Heart right ventricle (tissue), 16 donors: Measurements from ENCODE around the gene UFSP2. TPM values are rescaled to one million over a fixed set of nuclear protein-coding genes. Genes with fewer than 3 reads are reported as not detected.

ENCODE experiments used
- ATAC-seq, 8 donors: fragments of 200-7000 bp; cut with Tn5 transposase; one replicate each; pipeline ENCODE4 v1.9.1; 2020; ENCODE audit warnings: mild to moderate bottlenecking in 8 of 8, moderate library complexity in 8 of 8, moderate number of reproducible peaks in 1 of 8
- DNase-seq, 2 donors: peaks; one replicate each; pipeline ENCODE4 v3.0.0-alpha.2; 2020
- H3K27ac ChIP-seq, 10 donors: fragments of 200-600 bp; sonication (generic) in 2 of 10; one replicate each; pipeline versions ENCODE4 v1.5.0 to v1.8.0; 2020 to 2022; ENCODE audit warnings: mild to moderate bottlenecking in 3 of 10
- H3K27me3 ChIP-seq, 7 donors: fragments of 200-600 bp; one replicate each; pipeline ENCODE4 v1.8.0; 2021 to 2022; ENCODE audit warnings: mild to moderate bottlenecking in 2 of 7
- H3K36me3 ChIP-seq, 9 donors: fragments of 200-600 bp; sonication (generic) in 1 of 9; one replicate each; pipeline versions ENCODE4 v1.5.0 to v1.8.0; 2020 to 2022; ENCODE audit warnings: mild to moderate bottlenecking in 2 of 9
- H3K4me1 ChIP-seq, 9 donors: fragments of 200-600 bp; sonication (generic) in 1 of 9; one replicate each; pipeline versions ENCODE4 v1.5.0 to v1.8.0; 2020 to 2022; ENCODE audit warnings: mild to moderate bottlenecking in 4 of 9
- H3K4me3 ChIP-seq, 10 donors: fragments of 200-600 bp; sonication (generic) in 2 of 10; one replicate each; pipeline versions ENCODE4 v1.5.0 to v1.8.0; 2020 to 2022; ENCODE audit warnings: mild to moderate bottlenecking in 7 of 10, moderate library complexity in 2 of 10
- H3K9me3 ChIP-seq, 11 donors: fragments of 200-600 bp in 10 of 11; sonication (generic) in 2 of 11; one replicate each; pipeline versions ENCODE4 v1.5.0 to v1.8.0; 2013 to 2022; ENCODE audit warnings: mild to moderate bottlenecking in 2 of 11, control low read depth in 1 of 11, moderate library complexity in 1 of 11
- CTCF ChIP-seq, 9 donors: fragments of 200-600 bp; sonication (generic) in 2 of 9; IDR thresholded peaks; one replicate each; pipeline versions ENCODE4 v1.5.0 to v1.8.0; 2021 to 2022; ENCODE audit warnings: antibody characterized with exemption in 9 of 9, mild to moderate bottlenecking in 5 of 9, moderate library complexity in 1 of 9
- WGBS, 2 donors: extraction: QIAGEN DNeasy Blood & Tissue Kit; methylation state at CpG; one replicate each; pipeline ENCODE4 v1.1.7; 2013; ENCODE audit warnings: inconsistent platforms in 1 of 2; 5-methylcytosine and 5-hydroxymethylcytosine counted together
- intact Hi-C, 10 donors: fragments of 100-400 bp; cut with DNase I; formaldehyde crosslinking; loops; one replicate each; pipeline versions ENCODE4 v1.11.1 to v1.14.2; 2022
- long read RNA-seq, 3 donors: library from polyadenylated mRNA; unstranded; transcript quantifications; one replicate each; pipeline ENCODE4 v2.0.0, GENCODE V29; 2020 to 2021
- polyA plus RNA-seq, 2 donors: library from polyadenylated mRNA; stranded (reverse); fragments of 200-250 nt; gene quantifications; one replicate each; pipeline ENCODE4 v1.2.3, GENCODE V29; 2013
- total RNA-seq, 10 donors: library from RNA; stranded (reverse); fragmentation: NEBNext Ultra II Directional in 3 of 10; extraction: Animal tissue kit (Norgen Biotek cat#: 25700) in 3 of 10; gene quantifications; one replicate each; pipeline versions ENCODE4 v1.2.1 to v1.2.4, GENCODE V29; 2021 to 2023
- donor health status: Arrhythmogenic right ventricular cardiomyopathy.
- donor health status: ischemic (EF 13 %, LVEDD 7.1; RV severe dilation, severe dysfunction).
- donor health status: healthy with polysubstance abuse.
- donor health status: DM: no; HTN: yes; CAD: no.
- donor health status: DM: no; HTN: no; CAD: no.
- donor health status: ischemic (EF 25% LVEDD 6.9; RV normal size, moderate dysfunction).
- donor health status: ischemic (EF 25% LVEDD 5.7; RV mildly dilated, moderate dysfunction).
- donor health status: healthy.
- donor health status: DM: yes; HTN: yes; CAD: no.
- donor health status: Ischemic cardiomyopathy.
- donor health status: ischemic (EF 35%, LVEDD 5.7; RV mildly dilated, moderate dysfunction).
- donor health status: nonischemic (EF 11% LVEDD 7.7; RV severe dilation, severe dysfunction).
- donor health status: DM: yes; HTN: yes; CAD: no.
- donor health status: PGD.
- donor health status: ischemic (EF 29% LVEDD 5.4; RV normal size, mild dysfunction).
- donor health status: nonischemic (EF 23%, LVEDD 6.1; RV moderate dilation, normal function).

Gene UFSP2, protein sequence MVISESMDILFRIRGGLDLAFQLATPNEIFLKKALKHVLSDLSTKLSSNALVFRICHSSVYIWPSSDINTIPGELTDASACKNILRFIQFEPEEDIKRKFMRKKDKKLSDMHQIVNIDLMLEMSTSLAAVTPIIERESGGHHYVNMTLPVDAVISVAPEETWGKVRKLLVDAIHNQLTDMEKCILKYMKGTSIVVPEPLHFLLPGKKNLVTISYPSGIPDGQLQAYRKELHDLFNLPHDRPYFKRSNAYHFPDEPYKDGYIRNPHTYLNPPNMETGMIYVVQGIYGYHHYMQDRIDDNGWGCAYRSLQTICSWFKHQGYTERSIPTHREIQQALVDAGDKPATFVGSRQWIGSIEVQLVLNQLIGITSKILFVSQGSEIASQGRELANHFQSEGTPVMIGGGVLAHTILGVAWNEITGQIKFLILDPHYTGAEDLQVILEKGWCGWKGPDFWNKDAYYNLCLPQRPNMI
- total RNA-seq (10 to 100 TPM; 29.4 to 52.4 (median 43.7) TPM), polyA plus RNA-seq (10 to 100 TPM; 16.5 to 28.6 TPM)
- long read RNA-seq, donor 1, transcript UFSP2-201 (12 exons, 1,630 nt) = major isoform, 31 of 38 reads
- long read RNA-seq, donor 1, partial matches to known transcripts = 5 of 38 reads
- long read RNA-seq, donor 1, other reads (novel, unspliced or antisense) = 2 of 38 reads
- long read RNA-seq, donor 2, transcript UFSP2-201 (12 exons, 1,630 nt) = major isoform, 66 of 71 reads
- long read RNA-seq, donor 2, partial matches to known transcripts = 2 of 71 reads
- long read RNA-seq, donor 2, other reads (novel, unspliced or antisense) = 3 of 71 reads
- long read RNA-seq, donor 3, transcript UFSP2-201 (12 exons, 1,630 nt) = major isoform, 75 of 87 reads
- long read RNA-seq, donor 3, partial matches to known transcripts = 2 of 87 reads
- long read RNA-seq, donor 3, other reads (novel, unspliced or antisense) = 10 of 87 reads

DNA sequence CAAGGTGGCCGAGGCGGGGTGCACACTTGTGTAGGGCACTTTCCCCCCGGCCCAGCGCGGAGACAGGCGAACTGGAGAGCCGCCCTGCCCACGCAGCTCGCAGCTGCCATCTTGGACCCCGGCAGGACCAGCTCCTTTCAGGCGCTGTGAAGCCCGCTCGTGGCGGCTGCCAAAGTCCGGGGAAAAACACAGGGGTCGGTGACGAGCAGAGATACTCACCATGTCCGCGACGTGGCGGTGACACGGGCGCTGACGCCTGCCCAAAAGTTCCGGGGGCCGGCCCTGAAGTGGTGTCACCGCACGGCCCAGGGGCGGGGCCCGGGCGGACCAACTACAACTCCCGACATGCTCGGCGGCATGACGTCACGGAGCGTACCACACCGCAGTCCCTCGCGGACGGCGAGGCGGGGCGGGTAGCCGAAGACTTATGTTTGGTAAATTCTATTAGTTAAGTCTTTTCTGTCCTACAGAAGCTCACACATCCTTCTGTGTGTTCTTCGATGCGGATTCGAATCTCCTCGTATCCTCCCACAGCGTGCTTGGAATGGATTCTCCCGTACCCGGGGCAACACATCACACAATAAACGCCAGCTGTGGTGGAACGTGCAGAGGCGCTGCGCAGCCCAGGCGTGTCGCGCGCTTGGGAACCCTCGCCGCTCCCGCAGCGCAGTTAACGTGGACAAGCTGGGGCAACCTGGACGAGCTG is at the start of gene UFSP2:
Gene UFSP2 (minus strand): TSS at position 318 of the 706 bp plus-strand sequence. CDS start 96 bp downstream, at position 222.
- no peak for TF ChIP-seq CTCF (IDR thresholded peaks at IDR 0.05)
- peaks cover 0 to 48% (median 32%) of the 10 kb centered on the region in 9 donors for H3K4me1 ChIP-seq
- DNase-seq (peak; percentile 89 to 90), ATAC-seq (peak; percentile 97 to 99 (median 98))
- H3K36me3 ChIP-seq = peaks cover 0 to 17% (median 0%) of the 10 kb centered on the region in 9 donors
- H3K27ac ChIP-seq = peak within 1 kb of the TSS; percentile 89 to 97 (median 95)
- intact Hi-C loops = loop anchor here in 5 of 10 donors (2.0 to 10.0 kb wide), 7 partner anchors 27 to 172 kb away; partner anchors contain the start of genes ANKRD37 (in 1 of the 5) and CCDC110 (in 1 of the 5)
- H3K4me3 ChIP-seq = peak within 1 kb of the TSS; percentile 50 to 89 (median 75)
- 0 to 1% methylated on average over 66 of the region's 66 CpGs for WGBS, 2 donors
- no peaks in the 10 kb centered on the region for H3K9me3 ChIP-seq
- no peaks in the 10 kb centered on the region for H3K27me3 ChIP-seq

DNA sequence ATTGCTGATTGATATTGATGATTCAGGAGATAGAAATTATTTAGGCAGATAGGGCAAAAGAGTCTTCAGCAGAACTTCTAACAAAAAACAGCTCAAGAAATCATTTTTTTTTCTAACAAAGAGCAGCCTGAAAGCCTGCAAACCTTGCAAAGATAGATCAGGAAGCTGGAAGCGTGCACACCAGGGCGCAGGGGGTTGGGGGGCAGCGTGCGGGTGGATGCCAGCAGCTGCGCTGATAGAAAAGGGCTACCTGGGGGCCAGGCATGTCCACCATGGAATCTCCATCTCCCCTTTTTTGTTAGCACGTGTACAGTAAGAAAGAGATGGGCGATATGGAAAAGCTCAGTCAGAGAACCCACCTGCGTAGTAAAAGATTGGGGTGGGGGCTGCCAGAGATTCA is 47.5 kb upstream of the UFSP2 start:
- no peak for TF ChIP-seq CTCF (IDR thresholded peaks at IDR 0.05)
- intact Hi-C loops = loop anchor here in 9 of 10 donors (5.0 to 10.0 kb wide), 8 partner anchors 34 to 564 kb away; partner anchors contain the start of genes PDLIM3 (in 3 of the 9), ANKRD37 (in 1 of the 9) and LRP2BP (in 1 of the 9)
- H3K27ac ChIP-seq = no peak overlapping the region
- no peak overlapping the region for H3K4me3 ChIP-seq
- no peaks in the 10 kb centered on the region for H3K36me3 ChIP-seq
- WGBS, 2 donors = 89 to 97% methylated on average over 8 of the region's 8 CpGs
- H3K27me3 ChIP-seq = peaks cover 0 to 37% (median 0%) of the 10 kb centered on the region in 7 donors
- ATAC-seq = no peak
- H3K4me1 ChIP-seq = peaks cover 0 to 22% (median 12%) of the 10 kb centered on the region in 9 donors
- no peaks in the 10 kb centered on the region for H3K9me3 ChIP-seq
- DNase-seq = no peak

DNA sequence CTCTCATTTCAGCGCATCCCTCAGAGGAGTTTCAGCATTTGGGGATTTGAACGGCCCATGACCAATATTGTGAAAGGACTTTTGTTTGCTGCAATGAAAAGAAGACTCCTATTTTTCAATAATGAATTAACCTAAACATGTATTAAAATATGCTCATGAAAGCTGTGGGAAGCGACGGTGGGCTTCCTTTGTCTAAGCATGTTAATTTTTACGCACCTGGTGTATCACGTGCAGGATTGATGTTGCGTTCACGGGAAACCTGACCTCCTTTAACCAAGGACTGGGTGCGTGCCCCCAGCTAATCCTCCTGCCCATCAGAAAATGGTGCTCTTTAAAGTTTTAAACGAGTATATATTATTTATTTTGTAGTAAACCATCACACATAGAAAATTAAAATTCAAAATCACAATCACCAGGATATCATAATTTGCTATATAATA is 46.4 kb upstream of the UFSP2 start:
- TF ChIP-seq CTCF (IDR thresholded peaks at IDR 0.05) = no peak
- intact Hi-C loops = loop anchor here in 9 of 10 donors (5.0 to 10.0 kb wide), 8 partner anchors 35 to 565 kb away; partner anchors contain the start of genes PDLIM3 (in 3 of the 9), ANKRD37 (in 1 of the 9) and LRP2BP (in 1 of the 9)

More for the DNA sequence above, 46.4 kb upstream of the UFSP2 start:
- 41 to 54% methylated on average over 10 of the region's 10 CpGs for WGBS, 2 donors
- Histone ChIP-seq H3K27me3 (peaks cover 0 to 37% (median 0%) of the 10 kb centered on the region in 7 donors), H3K36me3 (no peaks in the 10 kb centered on the region), H3K27ac (peak overlapping the region in 2 of 10 donors; percentile 80), H3K9me3 (no peaks in the 10 kb centered on the region), H3K4me1 (peaks cover 0 to 22% (median 12%) of the 10 kb centered on the region in 9 donors), H3K4me3 (peak overlapping the region; percentile 68 to 98 (median 86))
- no peak for DNase-seq
- no peak for ATAC-seq
